NCI-H748 (cell line): ENCODE measurements around the gene CELF2.

Experiments used
- DNase-seq: peaks from one replicate; lab custom pipeline; 2025; ENCODE audit not compliant: unreplicated experiment; lab: John Stamatoyannopoulos, UW

CELF2 gene

DNA sequence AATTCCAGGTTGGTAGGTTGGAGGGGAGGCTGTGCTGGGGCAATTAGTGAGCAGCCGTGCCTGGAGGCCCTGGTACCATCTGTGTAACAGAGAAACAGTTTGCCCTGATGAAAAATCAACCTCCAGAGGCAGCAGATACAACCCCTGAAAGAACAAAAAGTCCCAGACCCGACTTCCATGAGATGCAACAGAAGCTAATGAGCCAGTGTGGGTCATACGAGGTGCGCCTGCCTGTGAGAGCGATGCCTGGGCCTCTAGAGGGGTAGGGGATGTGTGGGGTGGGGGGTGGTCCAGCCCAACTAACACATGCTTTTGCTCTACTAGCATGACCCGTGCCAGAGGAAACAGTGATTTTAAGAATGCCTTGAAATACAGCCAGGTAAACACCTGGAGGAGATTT lies 39.3 kb downstream of the CELF2 start:
- DNase-seq = no peak

DNA sequence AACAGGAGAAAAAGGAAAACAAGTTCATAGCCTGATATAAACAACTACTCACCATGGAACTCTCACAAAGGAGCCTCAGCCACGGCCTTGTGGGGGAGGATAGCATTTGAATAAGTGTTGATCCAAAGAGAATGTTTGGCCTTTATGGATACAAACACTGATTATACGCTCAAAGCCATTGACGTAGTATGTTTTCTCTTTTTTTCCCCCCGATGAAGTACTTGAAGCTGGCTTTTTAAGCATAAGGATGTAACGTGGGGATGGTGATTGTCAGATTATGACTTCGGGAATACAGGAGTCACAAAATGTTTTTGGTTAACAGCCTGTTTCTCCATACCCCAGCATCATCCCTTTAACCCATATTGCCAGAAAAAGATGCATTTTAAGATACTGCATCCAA lies 39.8 kb downstream of the CELF2 start:
- DNase-seq = no peak

DNA sequence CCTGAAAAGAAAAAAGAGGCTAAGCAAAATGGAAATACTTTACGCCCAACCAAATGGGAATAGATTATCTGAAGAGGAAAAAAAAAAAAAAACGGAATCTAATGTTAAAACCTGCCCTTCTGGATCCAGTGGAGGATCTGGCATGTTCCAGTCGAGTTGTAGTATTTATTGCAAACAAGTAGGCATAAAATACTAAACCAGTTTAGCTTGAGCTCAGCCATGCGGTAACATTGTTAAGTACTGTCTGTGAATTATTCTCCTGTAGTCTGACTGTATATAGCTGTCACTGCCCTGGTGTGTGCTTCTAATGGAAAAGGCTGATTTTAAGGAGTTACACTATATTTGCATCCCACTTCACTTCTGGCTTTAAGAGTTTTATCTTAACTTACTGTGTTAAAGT lies 40.3 kb downstream of the CELF2 start:
- no peak for DNase-seq

DNA sequence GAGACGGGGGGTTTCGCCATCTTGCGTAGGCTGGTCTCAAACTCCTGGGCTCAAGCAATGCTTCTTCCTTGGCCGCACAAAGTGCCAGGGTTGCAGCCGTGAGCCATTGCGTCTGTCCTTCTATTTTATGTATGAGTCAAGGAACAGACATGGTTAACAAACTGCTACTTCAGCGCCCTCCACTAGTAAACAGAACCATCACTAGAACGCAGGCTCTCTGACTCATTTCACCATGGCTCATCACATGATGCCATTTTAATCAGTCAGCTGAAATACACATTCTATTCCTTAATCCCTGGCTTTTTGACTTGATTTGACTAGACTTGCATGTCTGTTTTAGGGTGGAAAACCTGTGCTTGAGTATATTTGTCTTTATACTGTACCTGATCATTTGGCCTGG lies 41.3 kb downstream of the CELF2 start:
- DNase-seq = no peak

DNA sequence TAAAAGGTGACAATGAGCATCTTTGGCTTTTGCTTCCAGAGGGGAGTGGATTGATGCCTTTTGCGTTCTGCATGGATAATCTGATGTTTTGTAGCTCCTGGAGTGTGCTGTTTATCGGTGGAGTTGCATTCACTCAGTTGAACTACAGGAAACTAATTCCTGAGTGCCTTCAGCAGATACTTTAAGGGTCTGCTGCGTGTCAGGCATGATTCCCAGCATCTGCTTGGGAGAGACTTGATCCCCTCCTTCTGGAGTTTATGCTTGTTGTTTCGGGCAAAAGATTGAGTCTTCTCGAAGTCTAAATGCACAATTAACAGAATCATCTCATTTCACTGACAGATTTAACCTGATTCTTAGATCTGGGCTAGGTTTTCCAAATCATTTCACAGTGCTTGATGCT lies 46.2 kb downstream of the CELF2 start:
- DNase-seq = no peak

DNA sequence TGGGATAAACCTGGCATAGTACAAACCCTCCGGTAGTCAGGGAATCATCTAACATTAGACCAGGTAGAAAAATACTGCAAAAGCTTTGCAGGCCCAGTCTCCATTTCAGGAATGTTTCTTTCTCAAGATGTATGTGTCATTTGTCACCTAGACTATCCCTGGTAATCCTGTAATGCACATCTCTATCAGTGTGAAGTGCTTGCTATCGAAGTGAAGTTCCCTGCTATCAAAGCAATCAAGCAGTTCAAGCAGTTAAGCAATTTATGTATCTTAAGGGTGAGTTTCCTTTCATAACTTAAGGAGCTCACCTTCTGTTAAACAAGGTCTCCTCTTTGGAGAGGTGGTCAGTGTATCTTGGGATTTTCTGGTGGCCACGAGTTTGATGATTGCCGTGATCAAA lies 47.2 kb downstream of the CELF2 start:
- no peak for DNase-seq

DNA sequence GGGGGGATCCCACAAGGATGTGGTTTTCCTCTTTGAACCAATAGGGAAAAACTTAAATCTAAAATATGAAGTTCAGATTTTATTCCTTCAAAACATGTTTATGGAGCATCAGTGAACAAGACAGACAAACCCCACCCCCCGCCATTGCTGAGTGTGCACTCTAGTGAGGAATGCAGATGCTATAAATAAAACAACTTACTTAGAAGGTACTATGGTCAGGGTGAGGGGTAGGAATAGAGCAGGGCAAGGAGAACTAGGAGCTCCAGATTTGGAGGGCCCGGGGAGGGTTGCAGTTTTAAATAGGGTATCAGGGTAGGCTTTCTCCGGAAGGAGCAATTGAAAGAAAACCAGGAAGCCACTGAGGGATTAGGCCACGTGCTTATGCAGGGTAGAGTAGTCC lies 47.9 kb downstream of the CELF2 start:
- DNase-seq = no peak

DNA sequence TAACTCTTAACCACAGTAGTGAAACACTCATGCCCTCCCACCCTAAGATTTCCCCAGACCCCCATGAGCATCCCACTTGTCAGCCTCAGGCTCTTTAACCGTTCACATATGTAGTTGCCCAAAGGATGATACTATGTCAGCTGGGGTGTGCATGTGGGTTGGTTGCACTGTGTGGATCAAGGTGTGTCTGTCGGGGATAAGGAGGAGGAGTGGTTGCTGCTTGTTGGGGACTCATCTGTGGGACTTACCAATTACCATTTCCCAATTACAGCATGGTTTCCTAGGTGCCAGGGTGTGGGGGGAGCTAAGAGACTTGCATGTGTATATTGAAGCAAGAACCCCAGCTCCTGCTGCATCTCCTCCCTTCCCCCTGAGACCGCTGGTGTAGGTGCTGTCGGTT lies 48.8 kb downstream of the CELF2 start:
- DNase-seq = no peak

DNA sequence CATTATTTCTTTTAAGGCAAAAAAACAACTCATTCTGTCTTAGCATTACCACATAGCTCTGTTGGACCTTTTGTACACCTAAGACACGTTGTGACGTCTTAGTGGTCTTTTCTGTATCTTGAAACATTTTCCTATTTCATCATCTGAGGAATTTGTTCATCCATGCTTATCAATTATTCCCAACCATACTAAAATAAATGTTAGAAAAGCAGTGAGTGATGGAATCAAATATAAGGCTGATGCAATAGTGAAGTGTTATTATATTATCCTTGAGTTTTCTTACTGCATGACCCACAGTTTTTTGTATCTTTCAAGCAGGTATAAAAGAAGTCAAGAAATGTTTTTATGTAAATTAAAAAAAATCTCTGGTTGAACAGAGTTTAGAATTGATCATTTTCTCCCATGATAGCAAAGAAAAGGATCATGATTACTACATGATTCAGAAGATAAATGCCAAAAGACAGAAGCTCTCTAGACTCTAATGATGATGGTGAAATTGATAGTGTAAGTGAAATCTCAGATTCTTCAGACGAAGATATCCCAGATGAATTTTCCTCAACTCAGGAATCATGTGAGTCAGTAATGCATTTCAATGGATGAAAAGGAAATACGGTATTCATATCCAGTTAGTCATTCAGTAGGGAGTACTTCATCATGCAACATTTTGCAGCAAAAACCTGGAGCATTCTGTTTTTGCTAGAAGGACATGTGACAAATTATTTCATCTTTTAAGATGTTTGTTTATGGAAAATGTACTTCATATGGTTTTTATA lies 51.4 kb downstream of the CELF2 start:
- no peak for DNase-seq

DNA sequence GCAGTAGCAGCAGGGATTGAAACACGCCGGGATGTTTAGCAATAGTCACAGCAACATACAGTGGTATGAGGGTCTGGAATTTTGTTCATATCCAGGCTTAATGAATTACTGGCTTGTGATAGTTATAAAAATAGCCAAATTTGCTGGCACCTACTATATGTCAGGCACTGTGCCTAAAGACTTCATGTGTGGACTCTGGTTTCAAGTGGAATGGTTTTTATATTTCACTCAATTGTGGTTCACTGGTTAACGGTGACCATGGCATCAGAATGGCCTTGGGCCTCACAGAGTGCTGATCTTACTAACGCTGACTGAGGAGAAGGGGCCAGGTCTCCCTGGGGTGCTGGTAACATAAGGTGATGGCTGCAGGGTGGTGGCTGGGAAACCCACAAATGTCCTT lies 55.7 kb downstream of the CELF2 start:
- DNase-seq = no peak

DNA sequence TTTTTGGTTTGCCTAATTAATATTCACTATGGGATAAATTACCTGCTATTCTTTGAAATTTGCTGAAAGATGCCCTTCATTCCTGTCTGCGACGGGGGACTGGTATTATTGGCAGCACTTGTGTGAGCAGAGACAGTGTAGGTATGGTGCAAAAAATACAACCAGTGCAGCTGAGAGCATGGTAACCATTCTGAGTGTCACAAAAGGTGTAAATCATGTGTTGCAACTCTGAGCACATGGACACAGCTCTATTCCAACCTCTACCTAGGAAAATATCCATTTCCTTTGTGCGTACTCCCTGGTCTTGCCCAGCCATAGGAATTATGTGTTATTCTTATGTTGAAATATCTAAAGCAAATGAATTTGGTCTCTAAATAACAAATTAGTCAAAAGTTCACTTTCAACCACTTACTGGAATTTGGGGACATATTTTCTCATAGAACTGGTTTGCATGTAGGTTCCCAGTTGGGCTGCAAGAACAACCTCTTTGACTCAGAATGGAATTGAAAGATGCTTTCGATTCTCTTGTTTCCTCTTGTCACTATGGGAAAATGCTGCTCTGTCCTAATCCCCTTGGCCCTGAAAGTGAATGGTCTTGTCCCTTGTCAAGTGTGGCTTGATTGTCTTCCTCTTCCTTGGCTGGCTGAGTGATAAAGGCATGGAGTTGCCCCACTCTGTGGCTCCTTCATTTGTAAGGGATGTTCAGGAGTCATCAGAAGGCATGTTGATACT lies 57.0 kb downstream of the CELF2 start:
- DNase-seq = no peak

DNA sequence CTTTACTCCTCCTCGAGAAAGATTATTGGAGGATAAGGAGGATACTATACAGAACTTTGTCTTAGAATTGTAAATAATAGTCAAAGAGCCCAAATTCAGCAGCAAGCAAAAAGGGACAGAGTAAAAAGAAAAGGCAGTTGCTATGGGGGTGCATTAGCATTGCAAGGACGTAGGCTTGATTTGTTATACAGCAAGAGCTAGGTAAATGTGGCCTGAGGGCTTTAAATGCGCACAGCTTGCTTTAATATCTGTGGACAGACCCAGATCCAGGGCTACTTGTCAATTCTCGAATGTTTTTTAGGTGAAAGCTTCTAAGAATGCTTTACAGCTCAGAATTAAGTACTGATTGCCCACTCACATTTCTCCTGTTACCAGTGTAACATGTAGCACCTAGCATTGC lies 58.5 kb downstream of the CELF2 start:
- no peak for DNase-seq

DNA sequence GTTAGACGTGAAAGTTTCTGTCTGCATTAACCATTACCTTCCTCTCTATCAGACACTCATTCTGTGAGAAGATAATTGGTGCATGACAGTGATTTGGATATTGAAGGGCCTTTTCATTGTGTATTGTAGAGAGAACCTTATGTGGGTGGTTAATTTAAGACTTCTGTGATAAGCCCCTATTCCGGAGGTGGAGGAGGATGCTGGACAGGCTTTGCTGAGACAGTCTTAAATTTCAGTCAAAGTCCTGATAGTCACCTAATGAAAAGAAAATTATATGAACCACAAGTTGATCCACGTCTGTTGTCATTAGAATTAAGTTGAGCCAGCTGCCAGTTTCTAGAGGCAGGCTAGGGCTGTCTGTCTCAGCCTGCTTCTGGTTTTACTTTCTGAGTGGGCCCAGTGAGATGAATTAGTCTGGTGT lies 62.9 kb downstream of the CELF2 start:
- no peak for DNase-seq

DNA sequence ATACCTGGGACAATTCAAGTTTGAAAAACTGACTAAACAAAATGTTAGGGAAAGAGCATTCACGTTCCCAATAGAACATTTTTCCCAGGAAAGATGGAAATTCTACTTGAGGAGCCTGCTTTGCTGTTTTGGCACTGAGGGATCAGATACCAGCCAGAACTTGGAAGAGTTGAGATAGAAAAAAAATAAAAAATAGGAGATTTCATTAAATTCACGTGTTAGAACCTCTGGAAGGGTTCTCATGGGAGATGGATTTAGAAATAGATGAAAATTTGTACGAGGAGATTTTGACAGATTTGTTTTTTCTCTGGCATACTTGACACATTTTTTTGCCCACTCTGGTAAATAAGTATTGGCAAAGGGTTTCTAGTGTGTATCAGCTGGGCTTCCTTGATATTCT lies 63.7 kb downstream of the CELF2 start:
- no peak for DNase-seq

DNA sequence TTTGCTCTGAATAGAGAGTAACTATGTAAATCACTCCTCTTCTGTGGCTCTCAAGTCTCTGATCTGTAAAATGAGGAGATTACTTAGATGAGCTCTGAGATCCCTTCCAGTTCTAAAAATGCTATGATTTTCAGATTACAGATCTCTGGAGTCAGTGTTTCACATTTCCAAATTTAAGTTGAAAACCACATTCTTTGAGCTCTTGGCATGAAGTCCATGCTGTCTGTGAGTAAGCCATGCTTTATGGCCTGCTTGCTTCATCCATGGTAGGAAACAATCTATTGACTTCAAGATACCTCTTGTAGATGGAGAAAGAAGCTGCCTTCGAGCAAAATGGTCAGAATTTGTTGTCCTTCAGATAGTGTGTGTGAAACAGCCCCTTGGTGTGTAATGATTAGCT lies 64.9 kb downstream of the CELF2 start:
- no peak for DNase-seq

DNA sequence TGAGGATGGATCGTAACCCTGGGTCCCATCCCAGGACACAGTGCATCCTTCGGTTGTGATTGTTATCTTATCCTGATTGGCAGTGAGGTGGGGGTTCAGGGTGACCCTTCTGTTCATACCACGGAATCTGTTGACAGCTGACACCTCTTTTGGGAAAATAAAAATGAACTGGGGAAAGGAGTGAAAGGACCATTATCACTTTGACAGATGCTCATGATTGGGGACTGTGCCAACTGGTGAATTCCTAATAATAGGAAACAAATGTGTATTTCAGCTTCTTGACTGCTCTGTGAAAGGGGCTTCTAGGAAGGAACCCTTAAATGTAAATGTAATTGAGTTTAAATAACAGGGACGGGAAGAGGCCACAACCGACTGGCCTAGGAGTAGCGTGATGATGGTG lies 65.4 kb downstream of the CELF2 start:
- DNase-seq = no peak

DNA sequence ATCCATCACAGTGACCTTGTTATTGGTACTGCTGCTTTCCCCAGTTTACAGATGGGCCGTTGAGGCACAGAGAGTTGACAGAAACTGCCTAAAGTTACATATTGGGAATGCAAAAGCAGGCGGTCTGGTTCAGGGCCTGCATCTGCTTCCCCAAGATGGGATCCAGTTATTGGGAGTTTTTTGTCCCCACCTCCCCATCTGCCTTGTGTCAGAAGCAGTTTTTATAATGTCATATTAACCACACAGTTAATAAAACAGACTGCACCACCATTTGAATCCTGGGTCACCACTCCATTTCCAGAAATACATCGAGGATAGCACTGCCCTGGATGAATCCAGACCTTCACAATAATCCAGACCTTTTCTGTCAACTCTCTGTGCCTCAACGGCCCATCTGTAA lies 67.9 kb downstream of the CELF2 start:
- no peak for DNase-seq

DNA sequence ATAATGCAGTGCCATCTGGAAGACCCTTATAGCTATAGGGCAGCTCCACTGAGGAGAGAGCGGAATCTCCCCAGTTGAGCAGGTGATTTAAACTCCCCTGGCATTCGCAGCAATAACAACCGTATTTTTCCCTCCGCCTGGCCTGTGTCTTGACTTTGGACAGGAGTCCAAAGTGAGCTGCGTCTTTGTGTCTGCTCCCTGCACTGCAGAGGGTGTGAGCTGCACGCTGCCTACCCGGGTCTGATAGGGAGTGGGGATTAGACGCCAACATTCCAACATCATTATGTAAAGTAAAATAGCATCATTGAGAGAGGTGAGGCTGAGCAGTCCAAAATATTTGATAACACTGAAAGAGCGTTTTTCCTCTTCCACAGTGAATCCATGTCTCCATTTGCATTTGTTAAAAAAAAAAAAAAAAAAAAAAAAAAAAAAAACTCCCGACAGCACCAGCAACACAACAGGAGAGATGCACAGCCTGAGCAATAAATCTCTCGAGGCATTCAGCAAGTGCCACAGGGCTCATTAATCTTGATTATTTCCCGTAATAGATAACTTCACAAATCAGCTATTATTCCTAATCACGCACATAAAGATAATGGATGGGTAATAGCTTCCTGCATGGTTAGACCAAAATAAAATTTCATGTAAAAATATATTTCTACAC lies 68.6 kb downstream of the CELF2 start:
- DNase-seq = no peak

DNA sequence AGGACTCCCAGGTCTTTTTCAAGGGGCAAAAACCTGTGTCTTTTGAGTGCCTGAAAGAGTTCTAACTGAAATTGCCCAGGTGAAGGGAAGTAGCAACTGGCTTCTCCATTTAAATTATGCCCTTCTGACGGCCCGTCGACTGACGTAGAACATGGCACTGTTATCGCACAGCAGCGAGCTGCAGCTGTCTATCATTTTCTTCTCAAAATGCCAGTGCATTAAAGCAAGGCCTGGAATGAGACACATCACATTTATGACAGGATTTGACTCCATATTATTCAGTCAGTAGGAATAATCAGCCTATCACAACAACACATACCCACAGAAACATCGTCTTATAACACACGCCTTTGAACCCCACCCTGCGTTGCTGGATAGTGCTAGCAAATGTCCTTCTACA lies 69.7 kb downstream of the CELF2 start:
- no peak for DNase-seq

DNA sequence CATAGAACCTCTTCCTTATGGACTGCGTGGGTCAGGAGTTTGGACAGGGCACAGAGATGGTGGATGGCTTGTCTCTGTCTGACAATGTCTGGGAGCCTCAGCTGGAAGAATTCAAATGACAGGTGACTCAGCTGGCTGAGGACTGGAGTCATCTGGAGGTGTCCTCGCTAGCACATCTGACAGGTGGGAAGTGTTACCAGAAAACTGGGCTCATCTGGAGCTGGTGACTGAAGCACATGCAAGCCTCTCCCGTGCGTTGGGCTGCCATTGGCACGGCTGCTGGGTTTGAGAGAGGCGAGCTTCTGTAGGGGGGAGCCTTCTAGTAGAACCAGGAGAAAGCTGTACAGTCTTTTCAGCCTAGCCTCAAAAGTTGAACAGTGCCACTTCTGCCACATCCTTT lies 71.0 kb downstream of the CELF2 start:
- no peak for DNase-seq

DNA sequence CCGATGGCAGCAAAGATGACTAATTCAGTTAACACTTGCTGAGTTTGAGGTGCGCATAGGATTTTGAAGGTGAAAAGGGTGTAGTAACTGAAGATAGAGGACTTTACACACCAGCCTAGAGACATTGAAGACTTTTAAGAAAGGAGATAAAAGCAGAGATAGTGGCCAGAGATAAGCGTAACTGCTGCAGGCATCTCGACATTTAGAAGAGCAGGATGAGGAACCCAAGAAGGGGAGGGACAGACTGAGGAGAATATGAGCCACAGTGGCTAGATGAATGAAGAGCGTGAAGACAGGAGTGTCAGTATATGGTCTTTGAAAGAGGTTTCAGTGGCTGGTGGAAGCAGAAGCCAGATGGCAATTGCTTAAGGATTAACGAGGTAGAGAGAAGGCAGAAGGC lies 71.6 kb downstream of the CELF2 start:
- no peak for DNase-seq

DNA sequence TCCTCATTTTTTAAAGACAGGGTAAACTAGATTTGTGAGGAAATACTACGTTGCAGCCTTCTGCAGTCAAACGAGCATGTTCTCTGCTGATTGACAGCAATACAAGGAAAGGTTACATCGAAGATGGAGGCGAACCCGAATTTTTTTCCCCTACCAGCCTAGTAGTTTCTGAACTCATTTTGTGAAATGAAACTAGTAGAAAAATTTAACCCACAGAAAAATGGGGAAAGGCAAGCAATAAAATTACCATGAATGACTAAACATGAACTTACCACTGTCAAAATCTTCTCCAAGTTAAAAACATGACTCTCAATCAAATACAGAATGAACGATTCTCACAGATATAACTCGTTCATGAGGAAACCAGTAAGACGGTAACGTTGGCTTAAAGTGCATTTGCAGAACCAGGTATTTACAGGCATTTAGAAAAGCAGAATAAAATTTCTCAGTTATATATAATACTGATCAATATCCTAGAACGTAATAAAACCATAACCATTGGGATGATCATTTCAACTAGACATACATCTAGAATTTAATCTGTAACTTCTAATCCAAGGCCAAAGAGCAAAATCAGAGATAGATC lies 73.9 kb downstream of the CELF2 start:
- no peak for DNase-seq
